Effector CD8-positive, alpha-beta T cell (primary cell): Measurements from ENCODE around the gene DDX59.
"Not testable (repeated sequence)": the region's sequence is repeated elsewhere in the genome, so short reads cannot be mapped to it uniquely, and the experiment has no call there.

Experiments used
- DNase-seq: peaks from one replicate; lab custom pipeline; 2025; lab: John Stamatoyannopoulos, UW

The DDX59 gene

GRCh38 chr1:200671235-200671786 lies 1.6 kb upstream of the DDX59 start:
- DNase-seq, result no peak

DNA sequence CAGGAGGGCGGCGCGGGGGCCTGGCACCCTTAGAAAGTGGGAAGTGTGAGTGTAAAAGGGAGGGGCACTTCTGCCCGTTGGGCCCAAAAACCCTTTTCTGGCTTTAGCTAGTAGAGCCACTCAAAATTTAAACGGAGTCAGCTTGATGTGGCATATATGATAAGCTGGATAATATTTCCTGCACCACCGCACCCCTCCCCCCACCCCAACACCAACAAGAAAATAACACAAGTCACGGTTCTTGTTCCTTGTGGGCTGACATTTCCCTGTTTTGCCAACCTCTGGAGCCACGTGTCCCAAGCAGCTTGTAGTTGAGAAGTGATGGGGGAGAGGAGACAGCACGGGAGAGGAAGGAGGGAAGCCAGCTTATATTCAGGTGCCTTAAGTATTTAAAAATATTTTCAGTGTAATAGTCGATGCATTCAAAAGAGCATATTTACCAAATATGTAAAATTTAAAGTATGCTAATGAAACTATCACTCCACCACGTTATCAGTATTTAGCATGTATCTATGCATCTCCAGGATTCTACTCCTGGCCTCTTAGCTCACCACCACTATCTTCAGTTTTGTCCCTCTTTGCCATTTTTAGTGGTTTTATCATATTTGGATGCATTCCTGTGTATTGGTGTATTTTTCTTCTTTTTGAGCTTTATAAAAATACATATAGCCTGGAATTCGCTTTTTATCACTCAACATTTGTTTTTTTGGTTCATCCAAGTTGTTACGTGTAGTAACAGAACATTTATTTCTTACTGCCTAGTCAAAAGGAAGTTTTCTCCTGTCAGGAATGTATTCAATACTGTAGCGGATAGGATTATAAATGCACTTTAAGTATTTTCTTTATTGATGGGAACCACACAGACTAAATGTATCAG lies 773 bp upstream of the DDX59 start:
- DNase-seq, result peak; percentile 15

DNA sequence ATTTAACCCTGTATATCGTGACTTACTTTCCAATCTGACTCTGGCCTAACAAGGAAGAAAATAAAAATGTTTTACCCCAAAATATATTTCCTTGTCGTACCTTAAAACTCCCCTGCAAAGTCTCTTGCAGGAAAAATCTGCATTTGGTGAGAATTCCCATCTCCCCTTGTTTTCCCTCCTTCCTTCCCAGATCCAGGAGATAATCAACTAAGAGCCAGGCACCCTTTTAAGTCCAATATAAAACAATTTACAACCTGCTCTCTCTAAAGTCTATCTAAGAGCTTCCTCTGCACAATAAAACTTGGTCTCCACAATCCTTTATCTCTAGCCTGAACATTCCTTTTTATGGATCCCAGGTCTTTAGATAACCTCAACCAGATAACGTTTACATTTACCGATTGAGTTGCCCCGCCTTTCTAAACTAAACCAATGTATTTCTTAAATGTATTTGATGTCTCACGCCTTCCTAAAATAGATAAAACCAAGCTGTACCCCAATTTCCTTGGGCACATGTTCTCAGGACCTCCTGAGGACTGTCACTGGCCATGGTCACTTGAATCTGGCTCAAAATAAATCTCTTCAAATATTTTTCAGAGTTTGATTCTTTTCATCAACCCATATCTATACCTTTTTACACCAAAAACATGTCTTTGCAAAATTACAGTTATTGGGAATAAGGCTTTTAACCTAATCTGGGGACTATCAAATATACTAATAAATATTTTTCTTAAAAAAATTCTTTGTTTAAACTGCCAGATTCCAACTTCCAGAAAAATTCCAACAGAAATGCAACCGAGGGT lies 993 bp downstream of the DDX59 start:
- DNase-seq, result no peak

DNA sequence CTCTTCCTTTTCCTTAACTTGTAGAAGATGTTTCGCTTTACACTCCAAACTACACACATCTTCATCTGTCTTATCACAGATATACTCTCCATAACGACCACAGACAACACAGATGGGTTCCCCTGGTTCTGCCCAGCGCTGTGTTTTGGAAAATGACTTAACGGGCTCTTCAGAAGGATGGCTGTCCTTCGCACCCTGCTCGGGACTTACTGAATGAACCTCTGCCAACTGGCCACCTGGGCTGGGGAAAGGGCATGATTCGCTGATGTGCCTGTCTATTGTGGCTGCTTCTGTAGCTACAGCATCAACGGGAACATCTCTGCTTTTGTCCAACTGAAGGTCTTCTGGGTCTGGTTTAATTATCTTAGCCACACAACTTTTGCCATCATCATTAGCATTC lies 3.4 kb downstream of the DDX59 start:
- no peak for DNase-seq

- no peak for DNase-seq
These were observed 3.8 kb downstream of the DDX59 start for GRCh38 chr1:200665861-200666260.

GRCh38 chr1:200660719-200661118 lies 9.0 kb downstream of the DDX59 start:
- no peak for DNase-seq

- no peak for DNase-seq
These were observed 10.4 kb downstream of the DDX59 start for GRCh38 chr1:200659269-200659668.

DNA sequence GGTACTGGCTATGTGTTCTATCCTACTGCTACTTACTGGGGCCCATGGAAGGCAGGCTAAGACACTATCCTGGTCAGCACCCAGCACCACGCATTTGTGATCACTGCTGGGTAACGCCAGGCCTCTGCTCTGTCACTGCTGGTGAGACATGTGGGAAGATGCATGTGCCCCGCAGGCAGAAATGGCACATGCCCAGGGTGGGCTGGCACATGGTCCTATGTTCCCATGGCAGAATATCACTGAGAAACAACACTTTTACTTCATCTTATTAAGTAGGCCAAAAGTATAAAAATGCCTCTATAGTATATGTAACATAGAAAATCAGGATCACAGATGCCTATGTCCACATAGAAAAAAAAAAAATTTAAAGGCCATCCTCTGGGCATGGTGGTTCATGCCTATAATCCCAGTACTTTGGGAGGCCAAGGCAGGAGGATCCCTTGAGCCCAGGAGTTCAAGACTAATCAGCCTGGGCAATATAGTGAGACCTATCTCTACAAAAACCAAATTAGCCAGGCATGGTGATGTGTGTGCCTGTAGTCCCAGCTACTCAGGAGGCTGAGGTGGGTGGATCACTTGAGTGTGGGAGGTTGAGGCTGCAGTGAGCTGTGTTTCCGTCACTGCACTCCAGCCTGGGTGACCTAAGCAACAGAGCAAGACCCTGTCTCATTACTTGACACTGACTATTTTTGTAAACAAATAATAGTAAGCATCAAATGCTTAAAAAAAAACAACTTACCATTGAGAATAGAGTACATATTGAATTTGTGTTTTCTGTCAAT lies 11.5 kb downstream of the DDX59 start:
- no peak for DNase-seq

GRCh38 chr1:200654660-200655059 lies 15.0 kb downstream of the DDX59 start:
- no peak for DNase-seq

- DNase-seq, result no peak
These were observed 16.7 kb downstream of the DDX59 start for GRCh38 chr1:200653022-200653462.

GRCh38 chr1:200652378-200652777 lies 17.3 kb downstream of the DDX59 start:
- no peak for DNase-seq

DNA sequence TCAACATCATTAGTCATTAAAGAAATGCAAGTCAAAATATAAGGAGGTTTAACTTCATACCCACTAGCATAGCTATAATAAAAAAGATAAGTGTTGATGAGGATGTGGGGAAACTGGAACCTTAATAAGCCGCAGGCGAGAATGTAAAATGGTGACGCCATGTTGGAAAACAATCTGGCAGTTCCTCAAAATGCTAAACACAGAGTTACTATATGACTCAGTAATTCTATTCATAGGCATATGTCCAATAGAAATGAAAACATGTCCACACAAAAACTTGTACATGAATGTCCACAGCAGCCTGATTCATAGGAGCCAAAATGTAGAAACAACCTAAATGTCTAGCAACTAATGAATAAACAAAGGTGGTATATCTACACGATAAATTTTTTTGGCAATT lies 23.2 kb downstream of the DDX59 start:
- DNase-seq, result no peak

DNA sequence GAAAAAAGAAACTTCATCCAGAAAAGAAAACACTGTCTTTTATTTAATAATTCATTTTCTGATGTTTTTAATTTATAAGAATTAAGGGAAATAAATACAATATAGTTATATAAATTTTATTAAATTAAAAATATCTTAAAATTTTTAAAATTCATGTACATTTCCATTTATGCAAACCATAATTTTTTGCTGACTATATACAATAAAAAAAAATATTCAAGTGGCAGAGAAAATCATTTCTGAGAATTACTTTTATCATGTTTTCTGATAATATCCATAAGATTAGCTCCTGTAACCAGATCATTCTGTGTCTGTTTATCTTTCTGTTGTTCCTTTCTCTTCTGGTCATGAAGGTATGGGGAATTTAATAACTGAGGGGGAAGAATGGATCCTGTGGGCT lies 25.7 kb downstream of the DDX59 start:
- DNase-seq, result no peak

DNA sequence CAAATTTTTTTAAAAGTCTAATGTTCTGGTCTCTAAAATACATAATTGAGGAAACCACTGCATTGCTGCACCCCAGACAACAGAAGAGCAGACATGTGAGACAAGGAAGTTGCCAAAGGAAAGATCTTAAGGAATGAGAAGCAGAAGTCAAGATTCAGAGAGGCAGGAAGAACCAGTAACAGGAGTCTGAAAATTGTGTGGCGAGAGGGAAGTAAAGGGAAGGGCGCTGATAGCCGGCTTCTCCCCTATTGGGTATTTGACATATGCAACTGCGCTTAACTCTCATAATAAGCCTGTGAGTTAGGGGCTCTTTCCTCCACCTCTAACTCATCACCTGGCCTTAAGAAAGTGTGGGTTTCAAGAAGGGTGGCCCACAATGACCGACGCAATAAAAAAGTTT lies 27.2 kb downstream of the DDX59 start:
- no peak for DNase-seq

DNA sequence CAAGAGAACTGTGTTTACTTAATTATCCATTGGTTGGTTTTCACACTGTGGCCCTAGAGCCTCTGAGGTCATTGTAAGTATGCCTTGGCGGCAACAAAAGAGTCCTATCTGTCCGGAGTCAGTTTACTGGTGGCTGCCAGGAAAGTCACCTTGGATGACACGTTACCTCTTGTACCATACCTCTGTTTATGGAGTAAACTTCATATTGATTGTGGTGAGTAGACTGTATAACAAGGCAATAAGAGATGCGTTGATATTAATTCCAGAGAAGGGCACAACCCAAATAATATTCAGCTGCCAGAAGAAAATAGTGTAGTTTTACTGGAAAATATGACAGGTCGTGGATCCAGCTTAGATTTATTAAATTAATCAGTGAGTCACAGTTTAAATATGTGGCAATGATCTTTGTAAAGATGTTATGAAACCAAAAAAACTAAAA lies 28.7 kb downstream of the DDX59 start:
- DNase-seq, result no peak

DNA sequence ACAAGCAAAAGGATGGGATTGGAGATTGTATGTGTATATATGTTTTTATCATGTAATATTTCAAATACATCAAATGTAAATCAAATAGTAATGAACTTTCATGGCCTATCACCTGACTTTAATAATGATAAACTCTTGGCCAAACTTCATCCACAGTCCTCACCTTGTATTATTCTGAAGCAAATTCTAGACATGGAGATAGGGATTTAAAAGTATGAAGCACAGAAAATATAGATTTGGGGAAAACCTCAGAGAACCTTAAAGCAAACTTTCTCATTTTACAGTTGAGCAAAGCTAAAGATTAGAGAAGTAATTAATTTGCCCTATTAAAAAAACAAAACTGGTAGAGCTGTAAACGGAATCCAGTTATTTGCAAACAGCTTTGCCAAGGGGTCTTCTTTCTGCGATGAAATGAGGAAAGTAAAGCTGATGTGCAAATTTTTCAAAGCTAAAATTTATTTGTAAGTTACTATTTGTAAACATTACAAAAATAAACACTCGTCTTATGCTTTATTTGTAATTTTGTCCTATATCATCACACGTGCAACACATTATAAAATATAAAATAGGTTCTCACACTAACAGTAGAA lies 29.2 kb downstream of the DDX59 start:
- DNase-seq, result no peak

- DNase-seq, result no peak
These were observed 31.6 kb downstream of the DDX59 start for GRCh38 chr1:200638073-200638472.

DNA sequence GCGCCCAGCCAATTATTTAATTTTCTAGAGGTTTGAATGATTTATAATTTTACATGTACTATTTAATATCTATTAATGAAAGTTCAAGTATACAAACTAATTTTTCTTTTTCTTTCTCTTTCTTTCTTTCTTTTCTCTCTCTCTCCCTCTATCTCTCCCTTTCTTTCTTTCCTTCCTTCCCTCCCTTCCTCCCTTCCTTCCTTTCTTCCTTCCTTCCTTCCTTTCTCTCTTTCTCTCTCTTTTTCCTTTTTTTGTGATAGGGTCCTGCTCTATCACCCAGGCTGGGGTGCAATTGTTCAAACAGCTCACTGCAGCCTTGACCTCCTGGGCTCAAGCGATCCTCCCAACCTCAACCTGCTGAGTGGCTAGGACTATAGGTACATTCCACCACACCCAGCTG lies 33.0 kb downstream of the DDX59 start:
- no peak for DNase-seq

GRCh38 chr1:200634261-200635122 lies 35.2 kb downstream of the DDX59 start:
- no peak for DNase-seq

GRCh38 chr1:200631375-200631774 lies 38.3 kb downstream of the DDX59 start:
- DNase-seq, result no peak

- DNase-seq, result not testable (repeated sequence)
These were observed 39.2 kb downstream of the DDX59 start for GRCh38 chr1:200630515-200630899.
